ENCODE results near the gene BABAM2. TPM values are rescaled to one million over a fixed set of nuclear protein-coding genes. Genes with fewer than 3 reads are reported as not detected.

Gene BABAM2
- total RNA-seq, 1 donor from 2014 or later, result 28.5 TPM

DNA sequence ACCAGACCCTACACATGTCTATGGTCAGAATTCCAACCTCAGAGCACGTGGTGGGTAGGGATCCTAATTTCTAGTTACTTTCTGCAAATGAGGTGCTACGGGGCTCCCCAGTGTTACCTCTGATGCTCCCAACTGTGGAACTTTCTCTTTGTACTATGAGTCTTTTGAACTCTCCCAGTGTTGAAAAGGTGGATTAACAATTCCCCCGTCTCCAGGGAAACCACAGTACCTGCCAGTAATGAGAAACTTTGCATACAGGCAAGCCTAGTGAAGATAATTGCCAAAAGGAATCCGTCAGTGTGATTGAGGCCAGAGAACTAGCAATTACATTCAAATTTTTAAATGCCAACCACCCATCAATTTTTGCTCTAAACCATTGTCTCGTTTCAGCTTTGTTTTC, 373.2 kb downstream of the BABAM2 start:
- Histone ChIP-seq H3K4me1 (ENCODE audit: insufficient read depth, low read length) (no peaks in the 10 kb centered on the region), H3K79me2 (ENCODE audit: insufficient read depth, low read length) (no peaks in the 10 kb centered on the region), H3K9me3 (ENCODE audit: insufficient read depth, low read depth, low read length) (no peaks in the 10 kb centered on the region), H3K4me3 (ENCODE audit: insufficient read depth, low read depth, low read length) (no peak overlapping the region), H4K20me1 (ENCODE audit: insufficient read depth, low read length) (no peaks in the 10 kb centered on the region), H3K27ac (ENCODE audit: low read depth, low read length) (no peak overlapping the region), H3K9ac (ENCODE audit: low read length) (no peak overlapping the region), H3K36me3 (ENCODE audit: insufficient read depth, low read length) (no peaks in the 10 kb centered on the region), H2AFZ (ENCODE audit: low read depth, low read length) (no peak overlapping the region), H3K4me2 (ENCODE audit: low read length) (no peak overlapping the region), H3K27me3 (ENCODE audit: insufficient read depth, low read length) (no peaks in the 10 kb centered on the region)
- Mint-ChIP-seq H3K27ac (ENCODE audit: unreplicated experiment) (no peak overlapping the region), H3K4me1 (ENCODE audit: low read depth, unreplicated experiment) (peaks cover 9% of the 10 kb centered on the region), H3K36me3 (ENCODE audit: low read depth, unreplicated experiment) (no peaks in the 10 kb centered on the region), H3K9me3 (ENCODE audit: unreplicated experiment) (no peaks in the 10 kb centered on the region), H3K27me3 (ENCODE audit: low read depth, unreplicated experiment) (no peaks in the 10 kb centered on the region), H3K4me3 (ENCODE audit: unreplicated experiment) (no peak overlapping the region)
- DNase-seq (ENCODE audit: low read depth) (no peak), FAIRE-seq (no peak)
- no peak for TF ChIP-seq EZH2 (IDR thresholded peaks at IDR 0.05; ENCODE audit: insufficient read depth, low read length)
- TF ChIP-seq, protein P1, sequence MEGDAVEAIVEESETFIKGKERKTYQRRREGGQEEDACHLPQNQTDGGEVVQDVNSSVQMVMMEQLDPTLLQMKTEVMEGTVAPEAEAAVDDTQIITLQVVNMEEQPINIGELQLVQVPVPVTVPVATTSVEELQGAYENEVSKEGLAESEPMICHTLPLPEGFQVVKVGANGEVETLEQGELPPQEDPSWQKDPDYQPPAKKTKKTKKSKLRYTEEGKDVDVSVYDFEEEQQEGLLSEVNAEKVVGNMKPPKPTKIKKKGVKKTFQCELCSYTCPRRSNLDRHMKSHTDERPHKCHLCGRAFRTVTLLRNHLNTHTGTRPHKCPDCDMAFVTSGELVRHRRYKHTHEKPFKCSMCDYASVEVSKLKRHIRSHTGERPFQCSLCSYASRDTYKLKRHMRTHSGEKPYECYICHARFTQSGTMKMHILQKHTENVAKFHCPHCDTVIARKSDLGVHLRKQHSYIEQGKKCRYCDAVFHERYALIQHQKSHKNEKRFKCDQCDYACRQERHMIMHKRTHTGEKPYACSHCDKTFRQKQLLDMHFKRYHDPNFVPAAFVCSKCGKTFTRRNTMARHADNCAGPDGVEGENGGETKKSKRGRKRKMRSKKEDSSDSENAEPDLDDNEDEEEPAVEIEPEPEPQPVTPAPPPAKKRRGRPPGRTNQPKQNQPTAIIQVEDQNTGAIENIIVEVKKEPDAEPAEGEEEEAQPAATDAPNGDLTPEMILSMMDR (IDR thresholded peaks at IDR 0.05; ENCODE audit: insufficient read depth, low read depth, low read length), result no peak

DNA sequence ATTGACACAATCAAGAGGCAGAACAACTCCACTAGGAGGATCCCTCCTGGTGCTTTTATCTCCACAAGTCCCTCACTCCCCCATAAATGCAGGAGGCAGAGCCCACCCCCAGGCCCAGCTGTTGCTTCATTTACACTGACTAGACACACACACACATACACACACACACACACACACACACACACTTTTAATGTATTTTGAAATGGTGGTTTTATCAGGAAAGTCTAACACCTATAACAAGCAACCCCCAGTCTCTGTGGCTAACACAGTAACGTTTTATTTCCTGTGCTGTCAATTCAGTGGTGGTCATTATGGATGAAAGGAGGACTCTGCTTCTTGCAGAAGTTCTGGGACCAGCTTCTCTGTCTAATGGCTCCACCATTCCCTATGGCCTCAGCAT, 376.8 kb downstream of the BABAM2 start:
- Mint-ChIP-seq H3K4me3 (ENCODE audit: unreplicated experiment) (no peak overlapping the region), H3K36me3 (ENCODE audit: low read depth, unreplicated experiment) (no peaks in the 10 kb centered on the region), H3K27ac (ENCODE audit: unreplicated experiment) (no peak overlapping the region), H3K27me3 (ENCODE audit: low read depth, unreplicated experiment) (no peaks in the 10 kb centered on the region), H3K9me3 (ENCODE audit: unreplicated experiment) (no peaks in the 10 kb centered on the region), H3K4me1 (ENCODE audit: low read depth, unreplicated experiment) (peaks cover 39% of the 10 kb centered on the region)
- no peak overlapping the region for H3K4me3 ChIP-seq (ENCODE audit: insufficient read depth, low read depth, low read length)
- no peak for FAIRE-seq
- H3K36me3 ChIP-seq (ENCODE audit: insufficient read depth, low read length), result no peaks in the 10 kb centered on the region
- H3K27ac ChIP-seq (ENCODE audit: low read depth, low read length), result no peak overlapping the region
- no peak overlapping the region for H3K9ac ChIP-seq (ENCODE audit: low read length)
- DNase-seq (ENCODE audit: low read depth), result no peak
- H3K4me2 ChIP-seq (ENCODE audit: low read length), result no peak overlapping the region
- no peaks in the 10 kb centered on the region for H3K9me3 ChIP-seq (ENCODE audit: insufficient read depth, low read depth, low read length)
- H2AFZ ChIP-seq (ENCODE audit: low read depth, low read length), result no peak overlapping the region
- no peaks in the 10 kb centered on the region for H3K79me2 ChIP-seq (ENCODE audit: insufficient read depth, low read length)
- TF ChIP-seq, protein P1 (IDR thresholded peaks at IDR 0.05; ENCODE audit: insufficient read depth, low read depth, low read length), result no peak
- no peak for TF ChIP-seq EZH2 (IDR thresholded peaks at IDR 0.05; ENCODE audit: insufficient read depth, low read length)
- H4K20me1 ChIP-seq (ENCODE audit: insufficient read depth, low read length), result no peaks in the 10 kb centered on the region
- no peaks in the 10 kb centered on the region for H3K27me3 ChIP-seq (ENCODE audit: insufficient read depth, low read length)
- peaks cover 21% of the 10 kb centered on the region for H3K4me1 ChIP-seq (ENCODE audit: insufficient read depth, low read length)

DNA sequence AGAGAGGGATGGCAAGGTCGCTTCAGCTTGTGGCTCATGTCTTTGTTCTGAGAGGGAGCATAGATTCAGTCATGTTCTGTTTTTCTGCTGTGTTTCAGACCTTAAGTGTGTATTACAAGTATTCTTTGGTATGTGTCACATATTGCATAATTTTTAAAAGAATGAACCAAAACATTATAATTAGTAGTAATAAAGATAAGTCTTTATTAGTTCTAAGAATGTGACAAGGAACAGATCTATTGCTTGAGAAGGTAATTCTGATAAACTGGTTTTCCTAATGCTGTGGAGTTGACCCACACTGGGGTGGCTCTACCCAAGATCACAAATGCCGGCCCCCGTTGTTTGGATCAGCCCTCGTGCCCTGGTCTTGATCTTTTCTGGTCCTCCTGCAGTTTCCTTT, 377.9 kb downstream of the BABAM2 start:
- H3K9me3 Mint-ChIP-seq (ENCODE audit: unreplicated experiment), result no peaks in the 10 kb centered on the region
- Histone ChIP-seq H3K9ac (ENCODE audit: low read length) (no peak overlapping the region), H3K9me3 (ENCODE audit: insufficient read depth, low read depth, low read length) (no peaks in the 10 kb centered on the region), H3K4me2 (ENCODE audit: low read length) (no peak overlapping the region), H3K36me3 (ENCODE audit: insufficient read depth, low read length) (no peaks in the 10 kb centered on the region), H3K27ac (ENCODE audit: low read depth, low read length) (no peak overlapping the region), H3K4me3 (ENCODE audit: insufficient read depth, low read depth, low read length) (no peak overlapping the region), H4K20me1 (ENCODE audit: insufficient read depth, low read length) (no peaks in the 10 kb centered on the region), H2AFZ (ENCODE audit: low read depth, low read length) (no peak overlapping the region), H3K79me2 (ENCODE audit: insufficient read depth, low read length) (no peaks in the 10 kb centered on the region), H3K4me1 (ENCODE audit: insufficient read depth, low read length) (peaks cover 23% of the 10 kb centered on the region), H3K27me3 (ENCODE audit: insufficient read depth, low read length) (no peaks in the 10 kb centered on the region)
- no peak for TF ChIP-seq EZH2 (IDR thresholded peaks at IDR 0.05; ENCODE audit: insufficient read depth, low read length)
- TF ChIP-seq, protein P1 (IDR thresholded peaks at IDR 0.05; ENCODE audit: insufficient read depth, low read depth, low read length), result no peak
- no peaks in the 10 kb centered on the region for H3K36me3 Mint-ChIP-seq (ENCODE audit: low read depth, unreplicated experiment)
- peak overlapping the region; percentile 90 for H3K27ac Mint-ChIP-seq (ENCODE audit: unreplicated experiment)
- no peak for FAIRE-seq
- H3K4me1 Mint-ChIP-seq (ENCODE audit: low read depth, unreplicated experiment), result peaks cover 45% of the 10 kb centered on the region
- H3K27me3 Mint-ChIP-seq (ENCODE audit: low read depth, unreplicated experiment), result no peaks in the 10 kb centered on the region
- DNase-seq (ENCODE audit: low read depth), result no peak
- H3K4me3 Mint-ChIP-seq (ENCODE audit: unreplicated experiment), result no peak overlapping the region
